GM12878 (cell line): ENCODE measurements around the gene SOST. TPM values are rescaled to one million over a fixed set of nuclear protein-coding genes. Genes with fewer than 3 reads are reported as not detected.

Experiments
- ATAC-seq: fragments of 200-7000 bp; cut with Tn5 transposase; 3 replicates; pipeline ENCODE4 v1.9.1; 2020; ENCODE audit warnings: mild to moderate bottlenecking, moderate library complexity
- BruUV-seq: library from RNA; stranded (reverse); fragments of 400-500 nt; replicated peaks from 2 replicates; lab custom pipeline; 2021; lab: Mats Ljungman, UMichigan
- CTCF ChIA-PET: fragments of 300-600 bp; sonication (Branson Sonifier 250); formaldehyde crosslinking; extraction: SDS; loops from one replicate; lab custom pipeline; 2021; ENCODE audit warnings: inconsistent platforms; lab: Yijun Ruan, JAX
- POLR2A ChIA-PET: fragments of 350-600 bp; formaldehyde crosslinking; extraction: SDS; loops from one replicate; lab custom pipeline; 2021; ENCODE audit warnings: inconsistent platforms; lab: Charles Lee
- RAD21 ChIA-PET: fragments of 300-600 bp; sonication (Branson Sonifier 250); formaldehyde crosslinking; loops from one replicate; lab custom pipeline; 2023; ENCODE audit warnings: antibody characterized with exemption; ENCODE audit not compliant: unreplicated experiment; lab: Charles Lee
- SMC1A ChIA-PET: fragments of 300-600 bp; sonication (Branson Sonifier 250); formaldehyde crosslinking; loops from one replicate; lab custom pipeline; 2023; ENCODE audit not compliant: unreplicated experiment, uncharacterized antibody; lab: Charles Lee
- DNase-seq: peaks from one replicate; pipeline ENCODE4 v3.0.0-alpha.2; 2011; ENCODE audit warnings: low read depth, low spot score
- FAIRE-seq: peaks from 3 replicates; lab custom pipeline; 2011; peaks lifted over from hg19 to GRCh38; lab: Jason Lieb, UNC
- H2AFZ ChIP-seq: 2 replicates; pipeline ENCODE4 v1.6.0; 2011; ENCODE audit warnings: low read depth, low read length, control low read depth; ENCODE audit not compliant: control insufficient read depth
- H3K27ac ChIP-seq: 2 replicates; pipeline ENCODE4 v1.5.1; 2011; ENCODE audit warnings: control low read depth; ENCODE audit not compliant: control insufficient read depth, insufficient read depth
- H3K27me3 ChIP-seq, 2 experiments: replicated peaks in 1 of 2; 2 replicates each; pipeline versions ENCODE4 v1.6.0 to v1.6.1; 2011; ENCODE audit warnings: low read length in 1 of 2; ENCODE audit not compliant: control insufficient read depth in 2 of 2, insufficient read depth in 2 of 2
- H3K36me3 ChIP-seq, 2 experiments: 2 replicates each; pipeline ENCODE4 v1.5.1; 2011; ENCODE audit warnings: low read length in 1 of 2; ENCODE audit not compliant: control insufficient read depth in 2 of 2, insufficient read depth in 2 of 2
- H3K4me1 ChIP-seq: 2 replicates; pipeline ENCODE4 v1.6.1; 2011; ENCODE audit warnings: mild to moderate bottlenecking, low read length, moderate library complexity, mixed read lengths; ENCODE audit not compliant: control insufficient read depth, insufficient read depth
- H3K4me2 ChIP-seq: 2 replicates; pipeline ENCODE4 v1.6.0; 2011; ENCODE audit warnings: control low read depth; ENCODE audit not compliant: control insufficient read depth, insufficient read depth
- H3K4me3 ChIP-seq: fragments of 200-600 bp; sonication (generic); 2 replicates; pipeline ENCODE4 v1.5.1; 2016
- H3K79me2 ChIP-seq: 2 replicates; pipeline ENCODE4 v1.6.0; 2011; ENCODE audit warnings: low read length; ENCODE audit not compliant: control insufficient read depth, insufficient read depth
- H3K9ac ChIP-seq: 2 replicates; pipeline ENCODE4 v1.8.0; 2011; ENCODE audit warnings: low read length, control low read depth, mixed read lengths; ENCODE audit not compliant: control insufficient read depth, insufficient read depth
- H3K9me3 ChIP-seq: replicated peaks from 3 replicates; pipeline ENCODE4 v1.5.1; 2011; ENCODE audit warnings: mild to moderate bottlenecking, low read length; ENCODE audit not compliant: control insufficient read depth, insufficient read depth
- H4K20me1 ChIP-seq: 2 replicates; pipeline ENCODE4 v1.6.0; 2011; ENCODE audit not compliant: control insufficient read depth, insufficient read depth
- BCL11A ChIP-seq: IDR thresholded peaks from 2 replicates; pipeline ENCODE4 v1.6.1; 2011; ENCODE audit warnings: low read depth, low read length
- BMI1 ChIP-seq: fragments of 450-650 bp; IDR thresholded peaks from 2 replicates; pipeline ENCODE4 v1.6.1; 2016; ENCODE audit warnings: mild to moderate bottlenecking, moderate library complexity, borderline replicate concordance
- CHD2 ChIP-seq: IDR thresholded peaks from 2 replicates; pipeline ENCODE4 v1.6.1; 2011; ENCODE audit warnings: low read depth, low read length, improper control_type of control experiment, borderline replicate concordance
- EED ChIP-seq: sonication (generic); IDR thresholded peaks from 2 replicates; pipeline ENCODE4 v1.6.1; 2016; ENCODE audit warnings: antibody characterized with exemption, low read depth
- ETV6 ChIP-seq, 2 experiments: fragments of 450-650 bp in 1 of 2; IDR thresholded peaks in 1 of 2; conservative IDR thresholded peaks in 1 of 2; 2 replicates each; pipeline ENCODE4 v1.6.1; 2014; ENCODE audit warnings: antibody characterized with exemption in 1 of 2, borderline replicate concordance in 1 of 2, low read depth in 1 of 2, mild to moderate bottlenecking in 1 of 2, moderate library complexity in 1 of 2
- EZH2 ChIP-seq: IDR thresholded peaks from 2 replicates; pipeline ENCODE4 v1.6.1; 2012; ENCODE audit warnings: low read depth, mild to moderate bottlenecking, control low read depth, inconsistent platforms, low read length, borderline replicate concordance; ENCODE audit not compliant: control insufficient read depth
- FOXK2 ChIP-seq: fragments of 450-650 bp; IDR thresholded peaks from 2 replicates; pipeline ENCODE4 v1.6.1; 2017; ENCODE audit warnings: mild to moderate bottlenecking, moderate library complexity
- KDM1A ChIP-seq: fragments of 200-600 bp; sonication (generic); IDR thresholded peaks from 2 replicates; pipeline ENCODE4 v1.6.1; 2016; ENCODE audit warnings: borderline replicate concordance
- NR2F1 ChIP-seq: fragments of 450-650 bp; conservative IDR thresholded peaks from 2 replicates; pipeline ENCODE4 v1.6.1; 2017; ENCODE audit warnings: mild to moderate bottlenecking
- RUNX3 ChIP-seq: IDR thresholded peaks from 2 replicates; pipeline ENCODE4 v1.6.1; 2012; ENCODE audit warnings: low read length, inconsistent platforms
- STAT3 ChIP-seq: IDR thresholded peaks from 2 replicates; pipeline ENCODE4 v1.6.1; 2011; ENCODE audit warnings: low read depth, low read length, improper control_type of control experiment
- SUZ12 ChIP-seq: fragments of 200-600 bp; sonication (generic); IDR thresholded peaks from one replicate; pipeline ENCODE4 v1.6.1; 2018; ENCODE audit warnings: antibody characterized with exemption, mild to moderate bottlenecking; ENCODE audit not compliant: unreplicated experiment
- TBL1XR1 ChIP-seq: IDR thresholded peaks from 2 replicates; pipeline ENCODE4 v1.6.1; 2012; ENCODE audit warnings: low read depth, low read length, improper control_type of control experiment
- ZNF207 ChIP-seq: fragments of 450-650 bp; IDR thresholded peaks from 2 replicates; pipeline ENCODE4 v1.6.1; 2014; ENCODE audit warnings: antibody characterized with exemption, mild to moderate bottlenecking, borderline replicate concordance
- ZSCAN29 ChIP-seq: fragments of 450-650 bp; IDR thresholded peaks from 2 replicates; pipeline ENCODE4 v1.6.1; 2017; ENCODE audit warnings: mild to moderate bottlenecking, moderate library complexity
- WGBS: methylation state at CpG from one replicate; pipeline ENCODE4 v1.1.6; 2016; ENCODE audit warnings: low lambda C conversion rate; ENCODE audit not compliant: insufficient replicate concordance, insufficient coverage; ENCODE audit errors: missing lambda C conversion rate; 5-methylcytosine and 5-hydroxymethylcytosine counted together
- in situ Hi-C: fragments of 300-500 bp; cut with MboI; formaldehyde crosslinking; loops from 9 replicates; pipeline ENCODE4 v1.14.3; 2018; ENCODE audit warnings: mixed read lengths
- intact Hi-C: fragments of 100-400 bp; cut with micrococcal nuclease; formaldehyde crosslinking; loops from one replicate; pipeline ENCODE4 v1.14.2; 2022; ENCODE audit not compliant: unreplicated experiment
- polyA plus RNA-seq, 11 experiments: library from polyadenylated mRNA; depleted of rRNA in 4 of 11; unstranded in 6 of 11; stranded (reverse) in 5 of 11; fragments of >200 nt; fragmentation: Nextera tagmentation in 4 of 11; fragmentation: Illumina TruSeq in 1 of 11; extraction: Ambion mirVana in 4 of 11; extraction: Trizol in 1 of 11; gene quantifications; 1 replicate in 1 of 11; 2 replicates in 10 of 11; pipeline versions ENCODE4 v1.2.1 to v1.2.3, GENCODE V29; 2011 to 2016; ENCODE audit warnings: inconsistent platforms in 2 of 11, missing spikeins in 2 of 11, low read depth in 1 of 11
- total RNA-seq, 4 experiments: library from RNA; depleted of rRNA in 3 of 4; stranded (reverse); fragments of >200 nt in 3 of 4; fragmentation: Illumina TruSeq in 1 of 4; extraction: Trizol in 1 of 4; gene quantifications; 2 replicates each; pipeline versions ENCODE4 v1.2.1 to v1.2.3, GENCODE V29; 2013 to 2021
- TF ChIP-seq, protein P1 (sequence below): fragments of 450-650 bp; IDR thresholded peaks from 2 replicates; pipeline ENCODE4 v1.6.1; 2017; ENCODE audit warnings: antibody characterized with exemption, mild to moderate bottlenecking, moderate library complexity

Gene SOST
- total and polyA plus RNA-seq, 10 of the 15 experiments (the other 5 are each of a cell fraction or from before 2014, with no cell fraction given), result not detected

DNA sequence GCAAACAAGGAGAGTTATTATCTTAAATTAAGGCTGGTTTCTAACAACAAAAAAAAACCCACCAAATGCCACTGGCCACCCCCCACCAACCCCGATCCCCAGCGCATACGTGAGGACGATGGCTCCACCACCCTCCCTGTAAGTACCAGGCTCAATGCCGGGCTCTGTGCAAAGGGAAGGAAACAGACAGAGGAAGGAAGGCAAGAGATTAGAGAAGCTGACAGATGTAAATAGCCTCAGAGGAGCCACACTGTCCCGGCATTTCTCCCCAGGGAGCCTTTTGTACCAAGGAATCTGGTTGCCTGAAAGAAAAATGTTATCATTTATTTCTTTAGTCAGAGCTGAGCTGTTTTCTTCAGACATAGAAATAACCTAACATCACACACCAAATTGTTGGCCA is 13.1 kb downstream of the SOST start:
- Histone ChIP-seq H4K20me1 (no peaks in the 10 kb centered on the region), H3K9ac (no peak overlapping the region), H2AFZ (no peak overlapping the region), H3K27ac (no peak overlapping the region), H3K27me3 (peaks cover 3 to 5% of the 10 kb centered on the region in 2 experiments), H3K4me3 (no peak overlapping the region), H3K4me2 (no peak overlapping the region), H3K9me3 (no peaks in the 10 kb centered on the region; the same call in 2 of the 3 replicates), H3K36me3 (no peaks in the 10 kb centered on the region), H3K79me2 (no peaks in the 10 kb centered on the region), H3K4me1 (no peaks in the 10 kb centered on the region)
- in situ Hi-C loops, result no loop called here
- CTCF ChIA-PET, result interaction anchor here (1.2 to 2.3 kb wide), 4 partner anchors 14 to 52 kb away, joined by 3 to 10 read pairs (median 4); partner anchors contain the start of gene SOST
- no TSS peak for BruUV-seq
- 2% methylated on average over 6 of the region's 6 CpGs for WGBS
- ATAC-seq (no peak), FAIRE-seq (no peak), DNase-seq (no peak)
- POLR2A ChIA-PET, result interaction anchor here (0.6 kb wide), 1 partner anchor 16 kb away, joined by 4 read pairs; no protein-coding TSS in a partner anchor
- SMC1A ChIA-PET, result no interaction called here
- RAD21 ChIA-PET, result no interaction called here
- intact Hi-C loops, result no loop called here
- TF ChIP-seq TBL1XR1 (no peak), ZNF207 (no peak), FOXK2 (no peak), RUNX3 (no peak), KDM1A (no peak), NR2F1 (no peak), BMI1 (no peak), STAT3 (no peak), ZSCAN29 (no peak), BCL11A (no peak), EZH2 (no peak), CHD2 (no peak), ETV6 (conservative IDR thresholded peaks at IDR 0.05 in 1 of 2, IDR thresholded peaks at IDR 0.05 in 1 of 2; ENCODE audit: borderline replicate concordance in 1 of 2, low read depth in 1 of 2) (no peak), EED (no peak), SUZ12 (no peak)
- TF ChIP-seq, protein P1, sequence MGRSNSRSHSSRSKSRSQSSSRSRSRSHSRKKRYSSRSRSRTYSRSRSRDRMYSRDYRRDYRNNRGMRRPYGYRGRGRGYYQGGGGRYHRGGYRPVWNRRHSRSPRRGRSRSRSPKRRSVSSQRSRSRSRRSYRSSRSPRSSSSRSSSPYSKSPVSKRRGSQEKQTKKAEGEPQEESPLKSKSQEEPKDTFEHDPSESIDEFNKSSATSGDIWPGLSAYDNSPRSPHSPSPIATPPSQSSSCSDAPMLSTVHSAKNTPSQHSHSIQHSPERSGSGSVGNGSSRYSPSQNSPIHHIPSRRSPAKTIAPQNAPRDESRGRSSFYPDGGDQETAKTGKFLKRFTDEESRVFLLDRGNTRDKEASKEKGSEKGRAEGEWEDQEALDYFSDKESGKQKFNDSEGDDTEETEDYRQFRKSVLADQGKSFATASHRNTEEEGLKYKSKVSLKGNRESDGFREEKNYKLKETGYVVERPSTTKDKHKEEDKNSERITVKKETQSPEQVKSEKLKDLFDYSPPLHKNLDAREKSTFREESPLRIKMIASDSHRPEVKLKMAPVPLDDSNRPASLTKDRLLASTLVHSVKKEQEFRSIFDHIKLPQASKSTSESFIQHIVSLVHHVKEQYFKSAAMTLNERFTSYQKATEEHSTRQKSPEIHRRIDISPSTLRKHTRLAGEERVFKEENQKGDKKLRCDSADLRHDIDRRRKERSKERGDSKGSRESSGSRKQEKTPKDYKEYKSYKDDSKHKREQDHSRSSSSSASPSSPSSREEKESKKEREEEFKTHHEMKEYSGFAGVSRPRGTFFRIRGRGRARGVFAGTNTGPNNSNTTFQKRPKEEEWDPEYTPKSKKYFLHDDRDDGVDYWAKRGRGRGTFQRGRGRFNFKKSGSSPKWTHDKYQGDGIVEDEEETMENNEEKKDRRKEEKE, result no peak
